Measurements from ENCODE around the gene LPP.

LPP gene

GRCh38 chr3:188926741-188927511 is 773.0 kb downstream of the LPP start:
- DNase-seq (ENCODE audit: extremely low read depth, low read depth) = no peak
- no peak overlapping the region for H3K4me3 ChIP-seq (replicated peaks; ENCODE audit: low read depth, low read length)
- TF ChIP-seq CTCF (IDR thresholded peaks at IDR 0.05; ENCODE audit: low read depth, low read length, missing control alignments) = no peak

- H3K4me3 ChIP-seq (replicated peaks; ENCODE audit: low read depth, low read length) = no peak overlapping the region
- no peak for DNase-seq (ENCODE audit: extremely low read depth, low read depth)
- TF ChIP-seq CTCF (IDR thresholded peaks at IDR 0.05; ENCODE audit: low read depth, low read length, missing control alignments) = no peak
These were observed 774.0 kb downstream of the LPP start for GRCh38 chr3:188927971-188928370.

GRCh38 chr3:188929137-188929536 is 775.2 kb downstream of the LPP start:
- no peak overlapping the region for H3K4me3 ChIP-seq (replicated peaks; ENCODE audit: low read depth, low read length)
- no peak for DNase-seq (ENCODE audit: extremely low read depth, low read depth)
- TF ChIP-seq CTCF (IDR thresholded peaks at IDR 0.05; ENCODE audit: low read depth, low read length, missing control alignments) = no peak

- no peak for DNase-seq (ENCODE audit: extremely low read depth, low read depth)
- H3K4me3 ChIP-seq (replicated peaks; ENCODE audit: low read depth, low read length) = no peak overlapping the region
These were observed 777.1 kb downstream of the LPP start for GRCh38 chr3:188931036-188931435.

GRCh38 chr3:188931531-188931930 is 777.6 kb downstream of the LPP start:
- TF ChIP-seq CTCF (IDR thresholded peaks at IDR 0.05; ENCODE audit: low read depth, low read length, missing control alignments) = no peak
- no peak overlapping the region for H3K4me3 ChIP-seq (replicated peaks; ENCODE audit: low read depth, low read length)
- no peak for DNase-seq (ENCODE audit: extremely low read depth, low read depth)

More at GRCh38 chr3:188931036-188931435, 777.1 kb downstream of the LPP start:
- TF ChIP-seq CTCF (IDR thresholded peaks at IDR 0.05; ENCODE audit: low read depth, low read length, missing control alignments) = no peak

- no peak for DNase-seq (ENCODE audit: extremely low read depth, low read depth)
- no peak overlapping the region for H3K4me3 ChIP-seq (replicated peaks; ENCODE audit: low read depth, low read length)
- no peak for TF ChIP-seq CTCF (IDR thresholded peaks at IDR 0.05; ENCODE audit: low read depth, low read length, missing control alignments)
These were observed 781.0 kb downstream of the LPP start for GRCh38 chr3:188934989-188935388.
